Measurements from ENCODE around the gene C14orf39. TPM values are rescaled to one million over a fixed set of nuclear protein-coding genes. Genes with fewer than 3 reads are reported as not detected.

C14orf39 gene
- total RNA-seq: 7.9 TPM

- intact Hi-C loops (cut with DNase I): no loop called here
- no peak for DNase-seq (ENCODE audit: low spot score in 2 of 2)
- no peak for TF ChIP-seq CTCF (IDR thresholded peaks at IDR 0.05)
- H3K27ac ChIP-seq: no peak within 1 kb of the TSS
- H3K4me1 ChIP-seq: no peaks in the 10 kb centered on the region
- peaks cover 5% of the 10 kb centered on the region for H3K27me3 ChIP-seq
- no peaks in the 10 kb centered on the region for H3K36me3 ChIP-seq
- peak within 1 kb of the TSS; percentile 18 to 36 for H3K4me3 ChIP-seq
- H3K9me3 ChIP-seq: no peaks in the 10 kb centered on the region
These were observed at the start of gene C14orf39 for GRCh38 chr14:60485598-60486251. TSS of gene C14orf39 (minus strand) at chr14:60486063. CDS start at chr14:60485078, 985 bp downstream.

DNA sequence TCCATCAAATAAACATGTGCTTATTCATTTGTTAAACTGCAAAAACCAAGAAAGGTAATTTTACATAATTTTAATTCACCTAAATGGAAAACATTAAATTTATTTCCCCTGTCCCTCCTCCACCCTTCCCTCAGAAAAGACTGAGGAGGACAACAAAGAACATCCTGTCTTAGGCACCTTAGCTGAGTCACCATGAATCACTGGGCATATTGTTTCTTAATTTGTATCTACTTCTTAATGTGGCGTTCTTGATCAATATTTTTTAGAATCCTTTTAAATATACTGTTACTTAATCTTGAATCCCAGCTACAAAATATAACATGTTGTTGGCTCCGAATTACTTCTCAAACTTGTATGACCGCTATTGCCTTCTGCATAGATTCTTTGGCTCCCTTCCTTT is 46.6 kb upstream of the C14orf39 start:
- TF ChIP-seq CTCF (IDR thresholded peaks at IDR 0.05): no peak
- H3K36me3 ChIP-seq: no peaks in the 10 kb centered on the region
- intact Hi-C loops (cut with DNase I): no loop called here

GRCh38 chr14:60515511-60516289 is 29.8 kb upstream of the C14orf39 start:
- TF ChIP-seq CTCF (IDR thresholded peaks at IDR 0.05): no peak
- intact Hi-C loops (cut with DNase I): no loop called here
- Histone ChIP-seq H3K9me3 (no peaks in the 10 kb centered on the region), H3K27ac (no peak overlapping the region), H3K36me3 (no peaks in the 10 kb centered on the region), H3K27me3 (peaks cover 27% of the 10 kb centered on the region), H3K4me3 (peak overlapping the region in 1 of 2 donors; percentile 56), H3K4me1 (peaks cover 0 to 7% of the 10 kb centered on the region in 2 donors)
- DNase-seq (ENCODE audit: low spot score in 2 of 2): no peak

More for the DNA sequence above, 46.6 kb upstream of the C14orf39 start:
- no peaks in the 10 kb centered on the region for H3K4me1 ChIP-seq
- H3K27ac ChIP-seq: no peak overlapping the region
- H3K27me3 ChIP-seq: no peaks in the 10 kb centered on the region
- DNase-seq (ENCODE audit: low spot score in 2 of 2): no peak
- no peaks in the 10 kb centered on the region for H3K9me3 ChIP-seq
- no peak overlapping the region for H3K4me3 ChIP-seq

- TF ChIP-seq CTCF (IDR thresholded peaks at IDR 0.05): peak in 1 of 3 experiments; percentile 9
- intact Hi-C loops (cut with DNase I): no loop called here
These were observed 29.1 kb upstream of the C14orf39 start for GRCh38 chr14:60514741-60515491.

DNA sequence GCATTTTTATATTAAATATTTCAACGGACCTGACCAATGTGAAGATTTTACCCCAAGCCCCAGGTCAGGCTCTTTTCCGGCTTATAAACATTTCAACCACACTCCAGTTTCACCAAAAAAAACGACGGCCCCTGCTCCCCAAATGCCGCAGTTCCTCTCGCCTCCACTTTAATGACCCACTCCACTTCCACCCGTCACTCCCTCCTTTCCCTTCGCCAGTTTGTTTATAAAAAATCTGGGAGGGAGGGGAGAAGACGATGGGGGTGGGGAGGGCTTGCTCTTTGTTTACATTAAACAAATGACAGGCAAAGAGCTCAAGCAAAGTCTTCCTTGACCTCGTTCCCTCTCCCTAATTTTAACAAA is 28.5 kb upstream of the C14orf39 start:
- DNase-seq (ENCODE audit: low spot score in 2 of 2): no peak
- peaks cover 2 to 14% of the 10 kb centered on the region in 2 donors for H3K4me1 ChIP-seq
- TF ChIP-seq CTCF (IDR thresholded peaks at IDR 0.05): no peak
- peaks cover 38% of the 10 kb centered on the region for H3K27me3 ChIP-seq
- H3K4me3 ChIP-seq: peak overlapping the region; percentile 44 to 56
- no peaks in the 10 kb centered on the region for H3K36me3 ChIP-seq
- intact Hi-C loops (cut with DNase I): no loop called here
- H3K9me3 ChIP-seq: no peaks in the 10 kb centered on the region
- no peak overlapping the region for H3K27ac ChIP-seq

More at GRCh38 chr14:60514741-60515491, 29.1 kb upstream of the C14orf39 start:
- no peak for DNase-seq (ENCODE audit: low spot score in 2 of 2)
- Histone ChIP-seq H3K27ac (no peak overlapping the region), H3K4me1 (peaks cover 0 to 11% of the 10 kb centered on the region in 2 donors), H3K27me3 (peaks cover 35% of the 10 kb centered on the region), H3K36me3 (no peaks in the 10 kb centered on the region), H3K9me3 (no peaks in the 10 kb centered on the region), H3K4me3 (peak overlapping the region; percentile 44 to 56)

Data from ascending aorta (tissue), 2 donors.